Measurements from ENCODE around the gene LHX3. TPM values are rescaled to one million over a fixed set of nuclear protein-coding genes. Genes with fewer than 3 reads are reported as not detected.

LHX3 gene
- total RNA-seq, 2 experiments from 2014 or later: 0.11 to 0.16 TPM

GRCh38 chr9:136149337-136149736 lies 55.6 kb downstream of the LHX3 start:
- Mint-ChIP-seq H3K4me3 (no peak overlapping the region), H3K27me3 (peaks cover 7% of the 10 kb centered on the region), H3K4me1 (ENCODE audit: low read depth) (no peaks in the 10 kb centered on the region), H3K9me3 (no peaks in the 10 kb centered on the region), H3K36me3 (ENCODE audit: low read depth) (no peaks in the 10 kb centered on the region), H3K27ac (no peak overlapping the region)
- intact Hi-C loops (cut with DNase I, micrococcal nuclease): no loop called here
- CTCF ChIA-PET: no interaction called here
- POLR2A ChIA-PET: no interaction called here
- Histone ChIP-seq H3K4me3 (ENCODE audit: low read length) (no peak overlapping the region), H3K9me3 (ENCODE audit: control insufficient read depth in 1 of 2, insufficient read depth in 1 of 2, low read length in 2 of 2) (peaks cover 0 to 21% of the 10 kb centered on the region in 2 experiments), H3K27me3 (ENCODE audit: control insufficient read depth in 1 of 2, insufficient read depth in 2 of 2, low read length in 2 of 2) (peaks cover 17 to 26% of the 10 kb centered on the region in 2 experiments), H3K4me1 (ENCODE audit: insufficient read depth, low read length) (no peaks in the 10 kb centered on the region), H3K27ac (ENCODE audit: low read depth in 1 of 2, low read length in 2 of 2) (no peak overlapping the region), H3K36me3 (ENCODE audit: insufficient read depth, low read length) (no peaks in the 10 kb centered on the region)
- TF ChIP-seq, protein P1, sequence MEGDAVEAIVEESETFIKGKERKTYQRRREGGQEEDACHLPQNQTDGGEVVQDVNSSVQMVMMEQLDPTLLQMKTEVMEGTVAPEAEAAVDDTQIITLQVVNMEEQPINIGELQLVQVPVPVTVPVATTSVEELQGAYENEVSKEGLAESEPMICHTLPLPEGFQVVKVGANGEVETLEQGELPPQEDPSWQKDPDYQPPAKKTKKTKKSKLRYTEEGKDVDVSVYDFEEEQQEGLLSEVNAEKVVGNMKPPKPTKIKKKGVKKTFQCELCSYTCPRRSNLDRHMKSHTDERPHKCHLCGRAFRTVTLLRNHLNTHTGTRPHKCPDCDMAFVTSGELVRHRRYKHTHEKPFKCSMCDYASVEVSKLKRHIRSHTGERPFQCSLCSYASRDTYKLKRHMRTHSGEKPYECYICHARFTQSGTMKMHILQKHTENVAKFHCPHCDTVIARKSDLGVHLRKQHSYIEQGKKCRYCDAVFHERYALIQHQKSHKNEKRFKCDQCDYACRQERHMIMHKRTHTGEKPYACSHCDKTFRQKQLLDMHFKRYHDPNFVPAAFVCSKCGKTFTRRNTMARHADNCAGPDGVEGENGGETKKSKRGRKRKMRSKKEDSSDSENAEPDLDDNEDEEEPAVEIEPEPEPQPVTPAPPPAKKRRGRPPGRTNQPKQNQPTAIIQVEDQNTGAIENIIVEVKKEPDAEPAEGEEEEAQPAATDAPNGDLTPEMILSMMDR (IDR thresholded peaks at IDR 0.05): no peak
- no peak for DNase-seq
- no peak for ATAC-seq (ENCODE audit: poor library complexity)

DNA sequence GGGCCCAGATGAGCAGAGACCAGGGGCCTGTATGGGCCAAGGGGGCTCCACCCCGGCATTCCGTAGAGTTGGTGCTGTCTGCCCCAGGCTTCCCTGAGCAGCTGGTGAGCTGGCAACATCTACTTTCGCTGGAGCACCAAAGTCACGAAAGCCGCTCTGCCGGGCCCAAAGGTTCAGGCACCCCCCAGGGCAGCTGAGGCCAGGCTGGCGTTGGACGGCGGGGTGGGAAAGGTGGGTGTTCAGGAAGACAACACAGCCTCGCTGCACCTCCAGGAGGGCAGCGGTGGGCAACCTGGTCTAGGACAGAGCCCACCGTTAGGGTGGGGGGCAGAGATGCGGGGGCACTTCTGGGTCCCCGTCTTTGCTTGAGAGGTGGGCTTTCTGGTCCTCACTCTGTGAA lies 56.2 kb downstream of the LHX3 start:
- Mint-ChIP-seq H3K27me3 (peaks cover 8% of the 10 kb centered on the region), H3K27ac (no peak overlapping the region), H3K4me1 (ENCODE audit: low read depth) (no peaks in the 10 kb centered on the region), H3K9me3 (no peaks in the 10 kb centered on the region), H3K36me3 (ENCODE audit: low read depth) (no peaks in the 10 kb centered on the region), H3K4me3 (no peak overlapping the region)
- intact Hi-C loops (cut with DNase I, micrococcal nuclease): no loop called here
- Histone ChIP-seq H3K9me3 (ENCODE audit: control insufficient read depth in 1 of 2, insufficient read depth in 1 of 2, low read length in 2 of 2) (peaks cover 0 to 23% of the 10 kb centered on the region in 2 experiments), H3K36me3 (ENCODE audit: insufficient read depth, low read length) (no peaks in the 10 kb centered on the region), H3K4me3 (ENCODE audit: low read length) (no peak overlapping the region), H3K4me1 (ENCODE audit: insufficient read depth, low read length) (no peaks in the 10 kb centered on the region), H3K27me3 (ENCODE audit: control insufficient read depth in 1 of 2, insufficient read depth in 2 of 2, low read length in 2 of 2) (peaks cover 23 to 26% of the 10 kb centered on the region in 2 experiments), H3K27ac (ENCODE audit: low read depth in 1 of 2, low read length in 2 of 2) (no peak overlapping the region)
- CTCF ChIA-PET: no interaction called here
- no peak for DNase-seq
- TF ChIP-seq, protein P1 (IDR thresholded peaks at IDR 0.05): no peak
- POLR2A ChIA-PET: no interaction called here
- no peak for ATAC-seq (ENCODE audit: poor library complexity)

DNA sequence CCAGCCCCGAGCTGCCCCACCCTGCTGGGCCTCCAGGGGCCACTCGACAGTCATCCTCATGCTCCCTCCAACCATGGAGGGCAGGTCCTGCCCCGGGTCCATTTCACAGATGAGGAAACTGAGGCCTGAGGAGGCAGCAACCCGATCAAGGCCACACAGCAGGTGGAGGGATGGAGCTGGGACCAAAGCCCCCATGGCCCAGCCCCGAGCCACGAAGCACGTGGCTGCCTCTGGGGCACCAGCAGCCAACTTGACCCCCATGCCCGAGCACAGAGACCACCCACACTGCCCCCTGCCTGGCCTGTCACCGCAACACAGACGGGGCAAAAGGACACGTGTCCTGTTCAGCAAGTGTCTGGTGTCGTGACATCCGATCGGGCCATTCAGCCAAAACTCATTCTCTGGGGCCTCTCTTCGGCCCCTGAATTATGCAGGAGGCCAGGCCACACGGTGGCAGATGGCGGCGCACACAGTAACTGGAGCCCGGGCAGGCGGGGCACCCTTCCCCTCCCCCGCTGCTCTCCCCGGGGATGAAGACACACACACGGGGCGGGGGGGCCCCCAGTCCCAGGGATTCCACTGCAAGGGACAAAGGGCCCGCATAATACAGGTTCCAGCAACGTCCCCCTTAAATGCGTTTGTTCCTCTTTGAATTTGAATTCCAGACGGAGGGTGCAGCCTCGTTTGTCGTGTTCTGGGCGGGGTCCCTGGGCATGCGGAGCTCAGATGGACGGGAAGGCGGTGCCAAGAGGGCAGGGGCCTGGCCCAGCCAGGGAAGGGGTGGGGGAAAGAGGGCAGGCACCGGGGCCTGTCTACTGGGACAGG lies 56.8 kb downstream of the LHX3 start:
- DNase-seq: no peak
- Histone ChIP-seq H3K36me3 (ENCODE audit: insufficient read depth, low read length) (no peaks in the 10 kb centered on the region), H3K4me3 (ENCODE audit: low read length) (no peak overlapping the region), H3K9me3 (ENCODE audit: control insufficient read depth in 1 of 2, insufficient read depth in 1 of 2, low read length in 2 of 2) (peaks cover 0 to 23% of the 10 kb centered on the region in 2 experiments), H3K27me3 (ENCODE audit: control insufficient read depth in 1 of 2, insufficient read depth in 2 of 2, low read length in 2 of 2) (peaks cover 25 to 26% of the 10 kb centered on the region in 2 experiments), H3K4me1 (ENCODE audit: insufficient read depth, low read length) (no peaks in the 10 kb centered on the region), H3K27ac (ENCODE audit: low read depth in 1 of 2, low read length in 2 of 2) (no peak overlapping the region)
- Mint-ChIP-seq H3K9me3 (no peaks in the 10 kb centered on the region), H3K4me1 (ENCODE audit: low read depth) (no peaks in the 10 kb centered on the region), H3K27me3 (peaks cover 8% of the 10 kb centered on the region), H3K27ac (no peak overlapping the region), H3K36me3 (ENCODE audit: low read depth) (no peaks in the 10 kb centered on the region), H3K4me3 (no peak overlapping the region)
- POLR2A ChIA-PET: no interaction called here
- TF ChIP-seq, protein P1 (IDR thresholded peaks at IDR 0.05): no peak
- ATAC-seq (ENCODE audit: poor library complexity): no peak
- CTCF ChIA-PET: no interaction called here
- intact Hi-C loops (cut with DNase I, micrococcal nuclease): no loop called here
